Measurements from ENCODE around the gene ARHGEF2. TPM values are rescaled to one million over a fixed set of nuclear protein-coding genes. Genes with fewer than 3 reads are reported as not detected.
A peak's percentile ranks its signal among the peaks of the same experiment; 100 is the strongest.

ARHGEF2 gene
- total and polyA plus RNA-seq, 2 experiments from 2014 or later: 30.1 to 46.9 TPM

DNA sequence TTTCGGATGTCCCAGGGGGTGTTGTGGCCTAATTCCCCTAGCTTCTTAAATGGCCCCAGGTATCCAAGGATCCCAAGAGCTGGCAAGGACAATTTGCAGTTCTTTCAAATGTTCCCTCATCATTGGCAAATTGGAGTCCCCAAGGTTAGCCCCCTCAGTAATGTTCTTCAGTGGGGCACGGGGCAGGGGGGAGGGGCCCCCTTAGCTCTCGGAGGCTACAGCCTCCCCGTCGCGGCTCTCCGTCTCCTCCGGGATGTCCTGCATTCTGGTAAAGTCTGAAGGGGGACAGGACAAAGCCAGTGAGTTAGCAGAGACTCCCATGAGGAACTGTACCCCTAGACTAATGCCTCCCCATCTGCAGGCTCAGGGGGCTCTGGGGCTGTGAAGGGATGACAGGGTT lies 30.6 kb downstream of the ARHGEF2 start:
- H3K79me2 ChIP-seq: no peaks in the 10 kb centered on the region
- H3K4me3 ChIP-seq: no peak overlapping the region
- no peak overlapping the region for H2AFZ ChIP-seq
- TF ChIP-seq EZH2 (IDR thresholded peaks at IDR 0.05; ENCODE audit: borderline replicate concordance) (no peak), EZH2phosphoT487 (IDR thresholded peaks at IDR 0.05; ENCODE audit: low read depth, severe bottlenecking, unreplicated experiment) (no peak)
- TF ChIP-seq, protein P1, sequence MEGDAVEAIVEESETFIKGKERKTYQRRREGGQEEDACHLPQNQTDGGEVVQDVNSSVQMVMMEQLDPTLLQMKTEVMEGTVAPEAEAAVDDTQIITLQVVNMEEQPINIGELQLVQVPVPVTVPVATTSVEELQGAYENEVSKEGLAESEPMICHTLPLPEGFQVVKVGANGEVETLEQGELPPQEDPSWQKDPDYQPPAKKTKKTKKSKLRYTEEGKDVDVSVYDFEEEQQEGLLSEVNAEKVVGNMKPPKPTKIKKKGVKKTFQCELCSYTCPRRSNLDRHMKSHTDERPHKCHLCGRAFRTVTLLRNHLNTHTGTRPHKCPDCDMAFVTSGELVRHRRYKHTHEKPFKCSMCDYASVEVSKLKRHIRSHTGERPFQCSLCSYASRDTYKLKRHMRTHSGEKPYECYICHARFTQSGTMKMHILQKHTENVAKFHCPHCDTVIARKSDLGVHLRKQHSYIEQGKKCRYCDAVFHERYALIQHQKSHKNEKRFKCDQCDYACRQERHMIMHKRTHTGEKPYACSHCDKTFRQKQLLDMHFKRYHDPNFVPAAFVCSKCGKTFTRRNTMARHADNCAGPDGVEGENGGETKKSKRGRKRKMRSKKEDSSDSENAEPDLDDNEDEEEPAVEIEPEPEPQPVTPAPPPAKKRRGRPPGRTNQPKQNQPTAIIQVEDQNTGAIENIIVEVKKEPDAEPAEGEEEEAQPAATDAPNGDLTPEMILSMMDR (IDR thresholded peaks at IDR 0.05; ENCODE audit: poor library complexity): no peak
- H3K27me3 ChIP-seq: no peaks in the 10 kb centered on the region
- no peaks in the 10 kb centered on the region for H4K20me1 ChIP-seq (ENCODE audit: insufficient read depth, poor library complexity, severe bottlenecking)
- H3K36me3 ChIP-seq (replicated peaks; ENCODE audit: insufficient read depth, low read depth): no peaks in the 10 kb centered on the region
- H3K9me3 ChIP-seq (ENCODE audit: low read depth): no peaks in the 10 kb centered on the region
- H3K4me1 ChIP-seq (ENCODE audit: insufficient read depth): peaks cover 14% of the 10 kb centered on the region
- H3K27ac ChIP-seq: no peak overlapping the region
- H3K4me2 ChIP-seq: no peak overlapping the region
- no peaks in the 10 kb centered on the region for H3K9me2 ChIP-seq (replicated peaks; ENCODE audit: insufficient read depth)
- DNase-seq (ENCODE audit: low spot score): no peak
- WGBS (ENCODE audit: low lambda C conversion rate, missing lambda C conversion rate): 99% methylated on average over 7 of the region's 8 CpGs

DNA sequence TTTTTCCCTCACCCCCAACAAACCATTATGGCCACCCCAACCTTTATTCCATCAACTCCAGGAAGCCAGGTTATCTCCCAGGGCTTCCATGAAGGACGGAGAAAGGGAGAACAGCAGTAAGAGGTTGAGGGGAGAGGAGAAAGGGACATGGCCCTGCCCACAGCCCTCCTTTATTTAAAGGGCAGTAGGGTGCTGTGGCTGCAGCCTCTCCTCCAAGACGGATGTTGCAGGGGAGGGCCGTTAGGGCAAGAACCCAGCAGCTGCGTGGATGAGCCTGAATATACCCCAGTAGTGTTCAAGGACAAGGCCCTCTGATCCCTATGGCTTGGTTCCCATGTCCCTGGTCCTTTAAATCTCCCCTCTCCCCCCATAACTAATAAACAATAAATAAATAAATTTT lies 31.1 kb downstream of the ARHGEF2 start:
- Histone ChIP-seq H3K9me3 (ENCODE audit: low read depth) (no peaks in the 10 kb centered on the region), H3K36me3 (replicated peaks; ENCODE audit: insufficient read depth, low read depth) (no peaks in the 10 kb centered on the region), H3K4me2 (no peak overlapping the region), H3K27me3 (no peaks in the 10 kb centered on the region), H2AFZ (no peak overlapping the region), H3K4me1 (ENCODE audit: insufficient read depth) (peaks cover 14% of the 10 kb centered on the region), H3K4me3 (no peak overlapping the region), H3K27ac (no peak overlapping the region), H3K9me2 (replicated peaks; ENCODE audit: insufficient read depth) (no peaks in the 10 kb centered on the region), H3K79me2 (no peaks in the 10 kb centered on the region), H4K20me1 (ENCODE audit: insufficient read depth, poor library complexity, severe bottlenecking) (no peaks in the 10 kb centered on the region)
- no peak for DNase-seq (ENCODE audit: low spot score)
- 96% methylated on average over 4 of the region's 4 CpGs for WGBS (ENCODE audit: low lambda C conversion rate, missing lambda C conversion rate)
- TF ChIP-seq EZH2phosphoT487 (IDR thresholded peaks at IDR 0.05; ENCODE audit: low read depth, severe bottlenecking, unreplicated experiment) (no peak), EZH2 (IDR thresholded peaks at IDR 0.05; ENCODE audit: borderline replicate concordance) (no peak)
- TF ChIP-seq, protein P1 (IDR thresholded peaks at IDR 0.05; ENCODE audit: poor library complexity): no peak

DNA sequence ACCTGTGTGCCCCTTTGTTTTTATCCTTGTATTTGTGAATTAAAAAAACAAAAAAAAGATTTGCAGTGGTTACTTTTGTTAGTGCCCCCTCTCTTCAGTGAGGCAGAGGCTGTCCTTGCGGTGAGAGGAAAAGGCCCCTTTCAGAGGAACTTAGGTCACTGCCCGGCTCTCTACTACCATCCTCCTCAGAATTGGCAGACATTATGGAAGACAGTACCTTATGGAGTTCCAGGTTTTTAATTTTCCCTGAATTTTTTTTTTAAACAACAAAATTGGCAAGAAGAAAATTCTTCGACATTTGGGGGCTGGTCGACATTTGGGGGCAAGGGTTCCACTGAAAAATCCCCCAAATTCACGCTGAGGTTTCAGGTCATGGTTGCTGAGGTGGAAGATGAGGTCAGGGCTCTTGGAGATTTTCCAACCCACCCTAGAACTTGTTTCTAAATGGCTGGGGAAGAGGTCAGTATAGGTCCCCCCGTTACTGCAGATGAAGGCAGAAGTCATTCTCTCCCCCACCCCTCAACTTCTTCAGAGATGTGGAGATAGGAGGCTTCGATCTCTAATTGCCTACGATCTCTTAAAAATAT lies 31.6 kb downstream of the ARHGEF2 start:
- Histone ChIP-seq H3K9me3 (ENCODE audit: low read depth) (no peaks in the 10 kb centered on the region), H3K4me2 (no peak overlapping the region), H3K4me1 (ENCODE audit: insufficient read depth) (peaks cover 16% of the 10 kb centered on the region), H3K9me2 (replicated peaks; ENCODE audit: insufficient read depth) (no peaks in the 10 kb centered on the region), H3K27ac (peak overlapping the region; percentile 66), H3K27me3 (no peaks in the 10 kb centered on the region), H2AFZ (no peak overlapping the region), H4K20me1 (ENCODE audit: insufficient read depth, poor library complexity, severe bottlenecking) (no peaks in the 10 kb centered on the region), H3K79me2 (no peaks in the 10 kb centered on the region), H3K4me3 (no peak overlapping the region), H3K36me3 (replicated peaks; ENCODE audit: insufficient read depth, low read depth) (no peaks in the 10 kb centered on the region)
- no peak for DNase-seq (ENCODE audit: low spot score)
- WGBS (ENCODE audit: low lambda C conversion rate, missing lambda C conversion rate): 97% methylated on average over 8 of the region's 8 CpGs
- TF ChIP-seq EZH2phosphoT487 (IDR thresholded peaks at IDR 0.05; ENCODE audit: low read depth, severe bottlenecking, unreplicated experiment) (no peak), EZH2 (IDR thresholded peaks at IDR 0.05; ENCODE audit: borderline replicate concordance) (no peak)
- TF ChIP-seq, protein P1 (IDR thresholded peaks at IDR 0.05; ENCODE audit: poor library complexity): no peak

All from hepatocyte (in vitro differentiated cells).